Measurements from ENCODE around the gene HTRA2. TPM values are rescaled to one million over a fixed set of nuclear protein-coding genes. Genes with fewer than 3 reads are reported as not detected.

HTRA2 gene
- total and polyA plus RNA-seq, 3 donors from 2014 or later = 36.5 to 46.8 (median 45.8) TPM

DNA sequence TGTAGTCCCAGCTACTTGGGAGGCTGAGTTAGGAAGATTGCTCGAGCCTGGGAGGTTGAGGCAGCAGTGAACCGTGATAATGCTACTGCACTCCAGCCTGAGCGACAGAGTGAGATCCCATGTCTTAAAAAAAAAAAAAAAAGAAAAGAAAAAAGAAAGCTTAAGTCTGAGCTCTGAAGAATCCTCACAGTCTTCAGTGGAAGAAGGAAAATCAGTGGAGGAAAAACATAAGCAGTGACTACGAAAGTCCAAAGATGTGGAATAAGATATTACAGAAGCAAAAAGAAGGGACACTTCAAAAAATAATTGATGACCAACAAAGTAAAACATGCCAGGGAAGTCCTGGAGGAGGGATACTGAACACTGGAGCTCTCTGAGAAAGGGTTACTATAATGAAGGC lies 19.5 kb upstream of the HTRA2 start:
- TF ChIP-seq POLR2A (IDR thresholded peaks at IDR 0.05) = no peak
- TF ChIP-seq, protein P1, sequence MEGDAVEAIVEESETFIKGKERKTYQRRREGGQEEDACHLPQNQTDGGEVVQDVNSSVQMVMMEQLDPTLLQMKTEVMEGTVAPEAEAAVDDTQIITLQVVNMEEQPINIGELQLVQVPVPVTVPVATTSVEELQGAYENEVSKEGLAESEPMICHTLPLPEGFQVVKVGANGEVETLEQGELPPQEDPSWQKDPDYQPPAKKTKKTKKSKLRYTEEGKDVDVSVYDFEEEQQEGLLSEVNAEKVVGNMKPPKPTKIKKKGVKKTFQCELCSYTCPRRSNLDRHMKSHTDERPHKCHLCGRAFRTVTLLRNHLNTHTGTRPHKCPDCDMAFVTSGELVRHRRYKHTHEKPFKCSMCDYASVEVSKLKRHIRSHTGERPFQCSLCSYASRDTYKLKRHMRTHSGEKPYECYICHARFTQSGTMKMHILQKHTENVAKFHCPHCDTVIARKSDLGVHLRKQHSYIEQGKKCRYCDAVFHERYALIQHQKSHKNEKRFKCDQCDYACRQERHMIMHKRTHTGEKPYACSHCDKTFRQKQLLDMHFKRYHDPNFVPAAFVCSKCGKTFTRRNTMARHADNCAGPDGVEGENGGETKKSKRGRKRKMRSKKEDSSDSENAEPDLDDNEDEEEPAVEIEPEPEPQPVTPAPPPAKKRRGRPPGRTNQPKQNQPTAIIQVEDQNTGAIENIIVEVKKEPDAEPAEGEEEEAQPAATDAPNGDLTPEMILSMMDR (IDR thresholded peaks at IDR 0.05) = no peak
- intact Hi-C loops (cut with DNase I; ENCODE audit: low total_unique reads) = no loop called here
- WGBS, 2 donors = 74 to 76% methylated on average over 4 of the region's 4 CpGs
- H3K36me3 ChIP-seq (ENCODE audit: low read depth, missing control alignments) = no peaks in the 10 kb centered on the region
- no peak overlapping the region for H3K27ac ChIP-seq
- DNase-seq = no peak
- H3K4me3 ChIP-seq = no peak overlapping the region
- peaks cover 6% of the 10 kb centered on the region for H3K4me1 ChIP-seq
- H3K27me3 ChIP-seq = no peaks in the 10 kb centered on the region
- H3K9me3 ChIP-seq = no peaks in the 10 kb centered on the region

- Histone ChIP-seq H3K4me3 (no peak overlapping the region), H3K27ac (no peak overlapping the region), H3K36me3 (ENCODE audit: low read depth, missing control alignments) (no peaks in the 10 kb centered on the region), H3K4me1 (peaks cover 11% of the 10 kb centered on the region), H3K27me3 (no peaks in the 10 kb centered on the region), H3K9me3 (no peaks in the 10 kb centered on the region)
- intact Hi-C loops (cut with DNase I; ENCODE audit: low total_unique reads) = no loop called here
- no peak for DNase-seq
- no peak for TF ChIP-seq POLR2A (IDR thresholded peaks at IDR 0.05)
- TF ChIP-seq, protein P1 (IDR thresholded peaks at IDR 0.05) = no peak
- 38 to 44% methylated on average over 11 of the region's 11 CpGs for WGBS, 2 donors
These were observed 18.4 kb upstream of the HTRA2 start for GRCh38 chr2:74511104-74511989.

DNA sequence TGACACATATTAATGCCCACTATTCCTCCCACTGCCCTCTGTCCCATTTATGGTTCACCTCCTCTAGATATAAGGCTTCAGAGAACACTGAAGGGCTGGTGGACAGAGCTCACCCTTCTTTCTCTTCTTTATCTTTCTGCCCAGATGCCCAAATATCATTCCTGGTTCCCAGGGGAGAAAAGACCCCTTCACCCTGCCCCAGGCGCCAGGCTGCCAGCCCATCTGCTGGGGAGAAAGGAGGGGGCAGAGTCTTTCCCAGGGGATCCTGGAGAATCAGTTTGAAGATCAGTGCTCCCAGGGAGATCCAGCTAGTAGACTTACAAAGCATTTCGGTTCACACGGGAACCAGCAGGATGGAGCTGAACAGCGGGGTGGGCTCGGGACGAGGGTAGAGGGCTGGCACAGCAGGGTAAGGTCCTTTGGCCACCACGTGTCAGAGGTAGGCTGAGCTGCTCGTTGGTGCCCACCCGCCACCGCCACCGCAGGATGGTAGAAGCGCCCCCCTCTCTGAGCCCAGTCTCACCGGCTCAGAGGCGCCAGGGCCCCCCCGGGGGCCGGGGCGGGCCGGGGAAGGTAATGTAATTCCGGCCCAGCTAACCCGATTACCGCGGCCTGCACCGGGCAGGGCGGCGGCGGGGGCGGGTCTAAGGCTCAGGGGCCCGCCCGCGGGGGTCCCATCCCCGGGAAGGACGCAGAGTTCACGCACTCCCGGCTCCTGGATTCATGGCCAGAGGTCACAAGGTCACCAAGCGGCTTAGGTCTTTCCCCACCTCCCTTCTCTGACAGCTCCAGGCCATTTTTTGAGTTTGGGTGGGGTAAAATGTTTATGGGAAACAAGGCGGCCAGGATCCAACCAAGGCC lies 16.8 kb upstream of the HTRA2 start:
- TF ChIP-seq POLR2A (IDR thresholded peaks at IDR 0.05) = no peak
- TF ChIP-seq, protein P1 (IDR thresholded peaks at IDR 0.05) = no peak
- Histone ChIP-seq H3K27ac (no peak overlapping the region), H3K36me3 (ENCODE audit: low read depth, missing control alignments) (no peaks in the 10 kb centered on the region), H3K4me3 (no peak overlapping the region), H3K27me3 (no peaks in the 10 kb centered on the region), H3K9me3 (no peaks in the 10 kb centered on the region), H3K4me1 (peaks cover 11% of the 10 kb centered on the region)
- WGBS, 2 donors = 0 to 6% methylated on average over 3 to 35 of the region's 36 CpGs
- no peak for DNase-seq
- intact Hi-C loops (cut with DNase I; ENCODE audit: low total_unique reads) = no loop called here

GRCh38 chr2:74513605-74514367 lies 15.9 kb upstream of the HTRA2 start:
- Histone ChIP-seq H3K4me3 (peak overlapping the region; percentile 7 to 60), H3K36me3 (ENCODE audit: low read depth, missing control alignments) (no peaks in the 10 kb centered on the region), H3K27ac (no peak overlapping the region), H3K9me3 (no peaks in the 10 kb centered on the region), H3K4me1 (peaks cover 5% of the 10 kb centered on the region), H3K27me3 (no peaks in the 10 kb centered on the region)
- no peak for TF ChIP-seq POLR2A (IDR thresholded peaks at IDR 0.05)
- TF ChIP-seq, protein P1 (IDR thresholded peaks at IDR 0.05) = no peak
- no peak for DNase-seq
- intact Hi-C loops (cut with DNase I; ENCODE audit: low total_unique reads) = no loop called here
- 4 to 5% methylated on average over 28 to 52 of the region's 52 CpGs for whole genome bisulfite sequencing, 2 donors
